Measurements from ENCODE around the gene RNF130.

GRCh38 chr5:180026320-180026719 is 45.2 kb downstream of the RNF130 start:
- TF ChIP-seq CTCF (IDR thresholded peaks at IDR 0.05; ENCODE audit: poor library complexity, severe bottlenecking): no peak
- TF ChIP-seq EP300 (conservative IDR thresholded peaks at IDR 0.05; ENCODE audit: poor library complexity, severe bottlenecking): no peak
- TF ChIP-seq EZH2 (IDR thresholded peaks at IDR 0.05; ENCODE audit: borderline replicate concordance, insufficient read depth, low read length, poor library complexity, severe bottlenecking): no peak
- no peak for TF ChIP-seq MXI1 (conservative IDR thresholded peaks at IDR 0.05; ENCODE audit: poor library complexity, severe bottlenecking)
- no peak for TF ChIP-seq POLR2AphosphoS5 (IDR thresholded peaks at IDR 0.05)
- no peak for TF ChIP-seq TAF1 (IDR thresholded peaks at IDR 0.05; ENCODE audit: low read depth)
- TF ChIP-seq SMC3 (conservative IDR thresholded peaks at IDR 0.05; ENCODE audit: poor library complexity): no peak
- no peak for TF ChIP-seq REST (IDR thresholded peaks at IDR 0.05; ENCODE audit: borderline replicate concordance)

All from neural cell (in vitro differentiated cells).